Chondrocyte (in vitro differentiated cells): ENCODE results near the gene SYCE3. TPM values are rescaled to one million over a fixed set of nuclear protein-coding genes. Genes with fewer than 3 reads are reported as not detected.

Experiments used
- DNase-seq: peaks from one replicate; pipeline ENCODE4 v3.0.0; 2021; ENCODE audit warnings: mixed read lengths, low spot score
- H3K27ac Mint-ChIP-seq: one replicate; pipeline ENCODE4 v1.8.0; 2021; ENCODE audit warnings: mild to moderate bottlenecking, moderate library complexity, mixed read lengths; ENCODE audit not compliant: unreplicated experiment
- H3K27me3 Mint-ChIP-seq: 2 replicates; pipeline ENCODE4 v1.8.0; 2021; ENCODE audit warnings: low read depth, mixed read lengths
- H3K36me3 Mint-ChIP-seq: 2 replicates; pipeline ENCODE4 v1.8.0; 2021; ENCODE audit warnings: low read depth, mixed read lengths
- H3K4me1 Mint-ChIP-seq: 2 replicates; pipeline ENCODE4 v1.8.0; 2021; ENCODE audit warnings: low read depth, mild to moderate bottlenecking, mixed read lengths
- H3K4me3 Mint-ChIP-seq: one replicate; pipeline ENCODE4 v1.8.0; 2021; ENCODE audit warnings: mild to moderate bottlenecking, moderate library complexity, mixed read lengths; ENCODE audit not compliant: unreplicated experiment
- H3K9me3 Mint-ChIP-seq: 2 replicates; pipeline ENCODE4 v1.8.0; 2021; ENCODE audit warnings: low read depth, mixed read lengths
- CTCF ChIP-seq: fragments of 200-600 bp; sonication (generic); IDR thresholded peaks from 2 replicates; pipeline ENCODE4 v1.5.0; 2021; ENCODE audit warnings: antibody characterized with exemption, mild to moderate bottlenecking, moderate library complexity
- total RNA-seq: library from RNA; stranded (reverse); gene quantifications from 3 replicates; pipeline ENCODE4 v1.2.1, GENCODE V29; 2021

The SYCE3 gene
- total RNA-seq, 1 donor from 2014 or later: not detected

GRCh38 chr22:50517495-50518260 lies 45.0 kb downstream of the SYCE3 start:
- TF ChIP-seq CTCF: no peak
- Mint-ChIP-seq H3K4me3 (no peak overlapping the region), H3K36me3 (peaks cover 8% of the 10 kb centered on the region), H3K4me1 (no peaks in the 10 kb centered on the region), H3K9me3 (no peaks in the 10 kb centered on the region), H3K27ac (no peak overlapping the region), H3K27me3 (no peaks in the 10 kb centered on the region)
- DNase-seq: peak; percentile 82

GRCh38 chr22:50516891-50517290 lies 45.8 kb downstream of the SYCE3 start:
- H3K4me1 Mint-ChIP-seq: no peaks in the 10 kb centered on the region
- no peak overlapping the region for H3K4me3 Mint-ChIP-seq
- peaks cover 9% of the 10 kb centered on the region for H3K36me3 Mint-ChIP-seq
- H3K27me3 Mint-ChIP-seq: no peaks in the 10 kb centered on the region
- no peak overlapping the region for H3K27ac Mint-ChIP-seq
- no peak for TF ChIP-seq CTCF
- no peaks in the 10 kb centered on the region for H3K9me3 Mint-ChIP-seq
- no peak for DNase-seq

GRCh38 chr22:50516068-50516467 lies 46.7 kb downstream of the SYCE3 start:
- H3K9me3 Mint-ChIP-seq: no peaks in the 10 kb centered on the region
- H3K27ac Mint-ChIP-seq: no peak overlapping the region
- H3K36me3 Mint-ChIP-seq: peaks cover 9% of the 10 kb centered on the region
- TF ChIP-seq CTCF: no peak
- H3K4me3 Mint-ChIP-seq: no peak overlapping the region
- DNase-seq: no peak
- no peaks in the 10 kb centered on the region for H3K4me1 Mint-ChIP-seq
- H3K27me3 Mint-ChIP-seq: no peaks in the 10 kb centered on the region

GRCh38 chr22:50513175-50513574 lies 49.5 kb downstream of the SYCE3 start:
- Mint-ChIP-seq H3K36me3 (peaks cover 5% of the 10 kb centered on the region), H3K27ac (no peak overlapping the region), H3K9me3 (no peaks in the 10 kb centered on the region), H3K4me3 (no peak overlapping the region), H3K4me1 (peaks cover 11% of the 10 kb centered on the region), H3K27me3 (no peaks in the 10 kb centered on the region)
- no peak for TF ChIP-seq CTCF
- DNase-seq: no peak

- H3K9me3 Mint-ChIP-seq: no peaks in the 10 kb centered on the region
- no peak for TF ChIP-seq CTCF
- H3K4me3 Mint-ChIP-seq: peak overlapping the region; percentile 89
- no peaks in the 10 kb centered on the region for H3K27me3 Mint-ChIP-seq
- H3K4me1 Mint-ChIP-seq: peaks cover 13% of the 10 kb centered on the region
- H3K36me3 Mint-ChIP-seq: peaks cover 1% of the 10 kb centered on the region
- no peak for DNase-seq
- peak overlapping the region; percentile 94 for H3K27ac Mint-ChIP-seq
Measured at GRCh38 chr22:50508897-50509296, 53.8 kb downstream of the SYCE3 start.
